Thoracic aorta (tissue), 2 donors: ENCODE measurements around the gene NPR2. TPM values are rescaled to one million over a fixed set of nuclear protein-coding genes. Genes with fewer than 3 reads are reported as not detected.
A peak's percentile ranks its signal among the peaks of the same experiment; 100 is the strongest.

ENCODE experiments used
- ATAC-seq: fragments of 150-250 bp; one replicate; pipeline ENCODE4 v1.8.0; 2017; ENCODE audit warnings: low read depth; ENCODE audit not compliant: insufficient number of reproducible peaks, low FRiP score
- DNase-seq: peaks from one replicate; pipeline ENCODE4 v3.0.0-alpha.2; 2020; ENCODE audit warnings: low spot score
- H3K27ac ChIP-seq, 2 donors: fragments of 200-600 bp; sonication (generic); 1 replicate in 1 of 2; 2 replicates in 1 of 2; pipeline ENCODE4 v1.5.1; 2016; ENCODE audit warnings: mild to moderate bottlenecking in 2 of 2, moderate library complexity in 2 of 2
- H3K27me3 ChIP-seq: fragments of 200-600 bp; sonication (generic); replicated peaks from 2 replicates; pipeline ENCODE4 v1.6.0; 2016; ENCODE audit warnings: mild to moderate bottlenecking; ENCODE audit not compliant: insufficient read depth
- H3K36me3 ChIP-seq: fragments of 200-600 bp; sonication (generic); one replicate; pipeline ENCODE4 v1.5.1; 2016
- H3K4me1 ChIP-seq, 2 donors: fragments of 200-600 bp; sonication (generic); 1 replicate in 1 of 2; 2 replicates in 1 of 2; pipeline versions ENCODE4 v1.5.1 to v1.6.0; 2016; ENCODE audit warnings: low read depth in 2 of 2, mild to moderate bottlenecking in 1 of 2; ENCODE audit not compliant: control insufficient read depth in 1 of 2
- H3K4me3 ChIP-seq: fragments of 200-600 bp; sonication (generic); 2 replicates; pipeline ENCODE4 v1.5.1; 2016; ENCODE audit warnings: mild to moderate bottlenecking
- H3K9me3 ChIP-seq: fragments of 200-600 bp; sonication (generic); 2 replicates; pipeline ENCODE4 v1.5.1; 2016
- total RNA-seq, 2 donors: library from RNA; depleted of rRNA; stranded (reverse); fragments of >200 nt; gene quantifications; one replicate each; pipeline versions ENCODE4 v1.1.0 to v1.2.3, GENCODE V29; 2016
- TF ChIP-seq, protein P1 (sequence below): fragments of 200-600 bp; sonication (generic); IDR thresholded peaks from one replicate; pipeline ENCODE4 v1.5.1; 2019; ENCODE audit warnings: antibody characterized with exemption

Gene NPR2
- total RNA-seq, 2 donors from 2014 or later: 30.8 to 38.2 TPM

- TF ChIP-seq, protein P1, sequence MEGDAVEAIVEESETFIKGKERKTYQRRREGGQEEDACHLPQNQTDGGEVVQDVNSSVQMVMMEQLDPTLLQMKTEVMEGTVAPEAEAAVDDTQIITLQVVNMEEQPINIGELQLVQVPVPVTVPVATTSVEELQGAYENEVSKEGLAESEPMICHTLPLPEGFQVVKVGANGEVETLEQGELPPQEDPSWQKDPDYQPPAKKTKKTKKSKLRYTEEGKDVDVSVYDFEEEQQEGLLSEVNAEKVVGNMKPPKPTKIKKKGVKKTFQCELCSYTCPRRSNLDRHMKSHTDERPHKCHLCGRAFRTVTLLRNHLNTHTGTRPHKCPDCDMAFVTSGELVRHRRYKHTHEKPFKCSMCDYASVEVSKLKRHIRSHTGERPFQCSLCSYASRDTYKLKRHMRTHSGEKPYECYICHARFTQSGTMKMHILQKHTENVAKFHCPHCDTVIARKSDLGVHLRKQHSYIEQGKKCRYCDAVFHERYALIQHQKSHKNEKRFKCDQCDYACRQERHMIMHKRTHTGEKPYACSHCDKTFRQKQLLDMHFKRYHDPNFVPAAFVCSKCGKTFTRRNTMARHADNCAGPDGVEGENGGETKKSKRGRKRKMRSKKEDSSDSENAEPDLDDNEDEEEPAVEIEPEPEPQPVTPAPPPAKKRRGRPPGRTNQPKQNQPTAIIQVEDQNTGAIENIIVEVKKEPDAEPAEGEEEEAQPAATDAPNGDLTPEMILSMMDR: no peak
- DNase-seq: no peak
- H3K4me1 ChIP-seq: peaks cover 23 to 54% of the 10 kb centered on the region in 2 donors
Observed at GRCh38 chr9:35746583-35746982, 44.8 kb upstream of the NPR2 start.

DNA sequence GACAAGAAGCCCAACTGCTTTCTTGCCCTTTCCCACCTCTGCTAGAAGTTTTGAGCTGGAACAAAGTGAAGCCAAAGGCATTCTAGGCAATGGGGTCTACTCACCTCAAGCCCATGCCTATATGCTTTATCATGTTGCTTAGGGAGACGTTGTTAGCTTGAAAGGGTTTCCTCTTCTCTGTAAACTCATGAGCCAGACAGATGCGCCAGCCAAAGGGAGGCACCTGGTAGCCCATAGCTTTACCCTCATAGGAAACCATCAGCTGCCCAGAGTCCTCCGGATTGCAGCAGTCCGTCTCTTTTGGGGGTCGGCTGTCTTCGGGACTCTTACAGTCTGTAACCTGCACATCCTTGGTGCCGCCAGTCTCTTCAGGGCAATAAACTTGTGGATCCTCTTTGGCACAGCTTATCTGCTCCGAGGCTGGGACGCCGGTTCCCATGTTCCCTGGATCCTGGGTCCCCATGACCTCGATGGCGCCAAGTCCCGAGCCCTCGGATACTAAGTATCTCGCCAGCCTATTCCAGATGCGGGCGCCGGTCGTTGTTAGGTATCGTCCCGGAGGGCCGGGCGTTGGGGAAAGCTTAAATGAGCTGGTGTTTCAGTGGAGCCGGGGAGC is 43.0 kb upstream of the NPR2 start:
- Histone ChIP-seq H3K27me3 (no peaks in the 10 kb centered on the region), H3K4me3 (peak overlapping the region; percentile 98), H3K9me3 (no peaks in the 10 kb centered on the region), H3K27ac (peak overlapping the region; percentile 76 to 93), H3K4me1 (peaks cover 23 to 54% of the 10 kb centered on the region in 2 donors), H3K36me3 (peaks cover 43% of the 10 kb centered on the region)
- TF ChIP-seq, protein P1: no peak
- DNase-seq: no peak
- ATAC-seq: peak; percentile 3

More at GRCh38 chr9:35746583-35746982, 44.8 kb upstream of the NPR2 start:
- H3K9me3 ChIP-seq: no peaks in the 10 kb centered on the region
- no peaks in the 10 kb centered on the region for H3K27me3 ChIP-seq
- ATAC-seq: no peak
- H3K4me3 ChIP-seq: peak overlapping the region; percentile 98
- H3K36me3 ChIP-seq: peaks cover 41% of the 10 kb centered on the region
- H3K27ac ChIP-seq: peak overlapping the region in 1 of 2 donors; percentile 17

DNA sequence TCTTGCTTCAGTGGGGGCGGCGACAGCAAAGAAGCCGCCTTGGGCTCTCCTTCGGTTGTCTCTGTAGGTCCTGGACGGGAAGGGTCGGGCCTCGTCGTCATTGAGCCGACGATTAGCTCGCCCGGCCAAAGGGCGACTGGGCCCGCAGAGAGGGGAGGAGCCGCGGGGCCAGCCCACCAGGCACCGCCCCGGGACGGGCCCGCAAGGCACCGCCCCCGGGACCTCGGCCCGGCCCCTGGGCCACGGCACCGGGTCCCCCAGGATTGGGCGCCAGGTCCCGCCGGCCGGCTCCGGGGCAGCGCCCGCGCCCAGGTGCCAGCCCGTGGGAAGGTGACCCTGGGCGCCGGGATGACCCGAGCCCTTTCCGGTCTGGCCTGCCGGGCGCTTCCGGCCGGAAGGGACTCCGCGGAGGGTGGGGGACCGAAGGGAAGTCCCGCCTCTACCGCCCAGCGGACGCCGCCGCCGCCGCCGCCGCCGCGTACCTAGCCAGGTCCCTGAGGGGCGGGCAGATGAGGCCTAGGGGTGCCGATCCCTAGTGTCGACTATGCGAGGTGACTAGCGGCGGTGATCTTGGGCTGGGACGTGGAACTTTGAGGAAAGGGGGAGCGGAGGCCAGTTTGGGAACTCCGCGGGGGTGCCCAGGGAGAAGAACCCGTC is 42.4 kb upstream of the NPR2 start, which contains the start of the genes GBA2 and RGP1:
GBA2 (minus strand) TSS at position 371 of the 657 bp plus-strand sequence. CDS start 524 bp downstream, outside the sequence.
RGP1 (plus strand) TSS at position 430 of the 657 bp plus-strand sequence. CDS start 469 bp downstream, outside the sequence.
- Histone ChIP-seq H3K9me3 (no peaks in the 10 kb centered on the region), H3K27ac (peak within 1 kb of the TSS; percentile 76 to 93), H3K36me3 (peaks cover 41% of the 10 kb centered on the region), H3K4me3 (peak within 1 kb of the TSS; percentile 98), H3K27me3 (no peaks in the 10 kb centered on the region), H3K4me1 (peaks cover 23 to 54% of the 10 kb centered on the region in 2 donors)
- TF ChIP-seq, protein P1: no peak
- DNase-seq: no peak
- ATAC-seq: peak; percentile 63

- peaks cover 23 to 49% of the 10 kb centered on the region in 2 donors for H3K4me1 ChIP-seq
- peak; percentile 10 for ATAC-seq
- H3K27me3 ChIP-seq: no peaks in the 10 kb centered on the region
- peaks cover 34% of the 10 kb centered on the region for H3K36me3 ChIP-seq
- peak overlapping the region; percentile 98 for H3K4me3 ChIP-seq
- no peak for DNase-seq
- TF ChIP-seq, protein P1: no peak
- no peaks in the 10 kb centered on the region for H3K9me3 ChIP-seq
- peak overlapping the region; percentile 76 to 93 for H3K27ac ChIP-seq
Observed at GRCh38 chr9:35749515-35750255, 41.7 kb upstream of the NPR2 start.

DNA sequence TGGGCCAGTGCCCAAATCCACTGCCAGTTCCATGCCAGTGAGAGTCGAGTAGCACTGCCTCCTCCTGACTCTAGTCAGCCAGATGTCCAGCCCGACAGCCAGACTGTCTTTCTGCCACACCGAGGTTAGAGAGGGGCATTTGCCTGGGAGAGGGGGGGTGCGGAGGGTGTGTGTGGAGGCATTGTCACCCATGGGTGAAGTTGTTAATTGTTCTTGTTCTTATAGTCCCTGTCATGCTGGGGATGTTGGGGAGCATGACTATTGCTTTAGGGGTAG is 41.2 kb upstream of the NPR2 start:
- TF ChIP-seq, protein P1: no peak
- ATAC-seq (no peak), DNase-seq (no peak)
- peak overlapping the region; percentile 98 for H3K4me3 ChIP-seq
- no peaks in the 10 kb centered on the region for H3K9me3 ChIP-seq
- peak overlapping the region; percentile 76 to 93 for H3K27ac ChIP-seq
- no peaks in the 10 kb centered on the region for H3K27me3 ChIP-seq
- H3K36me3 ChIP-seq: peaks cover 33% of the 10 kb centered on the region
- H3K4me1 ChIP-seq: peaks cover 22 to 44% of the 10 kb centered on the region in 2 donors
